ENCODE results near the gene XBP1. TPM values are rescaled to one million over a fixed set of nuclear protein-coding genes. Genes with fewer than 3 reads are reported as not detected.
A peak's percentile ranks its signal among the peaks of the same experiment; 100 is the strongest.

XBP1 gene
- total RNA-seq, 1 donor from 2014 or later, result 72.7 TPM

DNA sequence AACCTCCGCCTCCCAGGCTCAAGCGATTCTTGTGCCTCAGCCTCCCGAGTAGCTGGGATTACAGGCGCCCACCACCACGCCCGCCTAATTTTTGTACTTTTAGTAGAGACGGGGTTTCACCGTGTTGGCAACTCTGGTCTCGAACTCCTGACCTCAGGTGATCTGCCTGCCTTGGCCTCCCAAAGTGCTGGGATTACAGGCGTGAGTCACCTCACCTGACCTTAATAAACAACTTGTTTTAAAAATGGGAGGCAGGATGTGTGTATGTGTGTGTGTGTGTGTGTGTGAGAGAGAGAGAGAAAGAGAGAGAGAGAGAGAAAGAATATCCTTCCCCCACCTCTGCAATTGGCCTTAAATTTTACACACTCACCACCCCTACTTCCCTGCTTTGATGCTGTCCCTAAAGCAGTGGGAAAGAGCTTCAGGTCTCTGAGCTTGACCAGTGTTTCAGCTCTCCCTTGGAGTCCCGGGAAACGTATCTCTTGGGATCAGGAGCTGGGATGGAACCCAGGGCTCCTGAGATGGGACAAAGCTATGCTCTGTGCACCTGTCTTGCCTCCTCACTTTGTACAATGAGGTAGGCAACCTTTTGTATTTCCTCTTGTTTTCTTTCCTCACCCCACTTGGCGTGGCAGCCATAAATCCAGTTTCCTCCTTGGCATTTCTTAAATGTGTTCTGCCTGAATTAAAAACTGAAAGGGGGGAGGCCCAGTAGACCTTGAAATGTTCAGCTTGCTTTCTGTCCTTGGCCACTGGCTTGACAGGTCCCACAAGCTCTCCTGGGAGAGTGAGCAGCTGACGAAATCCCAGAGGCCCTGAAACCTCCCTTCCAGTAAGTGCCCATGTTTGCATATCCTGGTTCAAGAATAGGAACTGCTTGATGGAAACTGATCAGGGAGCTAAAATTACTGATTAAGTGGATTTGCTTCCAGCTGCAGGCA, 17.8 kb upstream of the XBP1 start:
- H3K9ac ChIP-seq, result no peak overlapping the region
- peaks cover 49% of the 10 kb centered on the region for H3K4me1 Mint-ChIP-seq
- TF ChIP-seq, protein P1, sequence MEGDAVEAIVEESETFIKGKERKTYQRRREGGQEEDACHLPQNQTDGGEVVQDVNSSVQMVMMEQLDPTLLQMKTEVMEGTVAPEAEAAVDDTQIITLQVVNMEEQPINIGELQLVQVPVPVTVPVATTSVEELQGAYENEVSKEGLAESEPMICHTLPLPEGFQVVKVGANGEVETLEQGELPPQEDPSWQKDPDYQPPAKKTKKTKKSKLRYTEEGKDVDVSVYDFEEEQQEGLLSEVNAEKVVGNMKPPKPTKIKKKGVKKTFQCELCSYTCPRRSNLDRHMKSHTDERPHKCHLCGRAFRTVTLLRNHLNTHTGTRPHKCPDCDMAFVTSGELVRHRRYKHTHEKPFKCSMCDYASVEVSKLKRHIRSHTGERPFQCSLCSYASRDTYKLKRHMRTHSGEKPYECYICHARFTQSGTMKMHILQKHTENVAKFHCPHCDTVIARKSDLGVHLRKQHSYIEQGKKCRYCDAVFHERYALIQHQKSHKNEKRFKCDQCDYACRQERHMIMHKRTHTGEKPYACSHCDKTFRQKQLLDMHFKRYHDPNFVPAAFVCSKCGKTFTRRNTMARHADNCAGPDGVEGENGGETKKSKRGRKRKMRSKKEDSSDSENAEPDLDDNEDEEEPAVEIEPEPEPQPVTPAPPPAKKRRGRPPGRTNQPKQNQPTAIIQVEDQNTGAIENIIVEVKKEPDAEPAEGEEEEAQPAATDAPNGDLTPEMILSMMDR (IDR thresholded peaks at IDR 0.05), result no peak
- TF ChIP-seq EZH2 (IDR thresholded peaks at IDR 0.05) (no peak), EZH2phosphoT487 (IDR thresholded peaks at IDR 0.05) (no peak)

DNA sequence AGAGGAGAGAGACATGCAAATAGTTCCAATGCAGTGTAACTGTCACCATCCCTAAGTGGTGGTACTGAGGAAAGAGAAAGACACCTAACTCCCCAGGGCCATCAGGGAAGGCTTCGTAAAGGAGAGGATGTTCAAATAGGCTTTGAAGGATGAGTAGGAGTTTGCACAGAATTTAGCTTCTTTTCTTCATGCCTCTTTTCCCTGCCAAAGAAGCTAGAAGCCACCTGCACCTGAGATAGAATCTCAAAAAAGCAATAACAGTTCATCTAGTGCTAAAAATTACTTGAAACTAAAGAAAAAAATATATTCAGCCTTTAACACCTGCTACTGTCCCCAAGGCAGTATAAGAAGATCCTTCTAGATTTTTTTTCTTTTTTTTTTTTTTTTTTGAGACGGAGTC, 16.7 kb upstream of the XBP1 start:
- H3K27ac Mint-ChIP-seq, result peak overlapping the region; percentile 18
- H3K4me1 Mint-ChIP-seq, result peaks cover 40% of the 10 kb centered on the region
- Histone ChIP-seq H3K4me1 (peaks cover under 1% of the 10 kb centered on the region), H3F3A (ENCODE audit: low read depth) (peaks cover 7% of the 10 kb centered on the region), H3K36me3 (no peaks in the 10 kb centered on the region), H3K4me3 (no peak overlapping the region), H3K27me3 (no peaks in the 10 kb centered on the region), H3K4me2 (no peak overlapping the region), H3K9ac (no peak overlapping the region), H3K27ac (no peak overlapping the region), H4K20me1 (ENCODE audit: low read depth) (no peaks in the 10 kb centered on the region), H2AFZ (replicated peaks) (no peak overlapping the region), H3K79me2 (ENCODE audit: low read depth) (no peaks in the 10 kb centered on the region), H3K9me3 (ENCODE audit: low read depth) (no peaks in the 10 kb centered on the region)
- no peaks in the 10 kb centered on the region for H3K9me3 Mint-ChIP-seq
- no peak for TF ChIP-seq EZH2 (IDR thresholded peaks at IDR 0.05)
- no peak for TF ChIP-seq EZH2phosphoT487 (IDR thresholded peaks at IDR 0.05)
- TF ChIP-seq, protein P1 (IDR thresholded peaks at IDR 0.05), result no peak
- no peak for DNase-seq (ENCODE audit: low spot score)
- peaks cover 13% of the 10 kb centered on the region for H3K27me3 Mint-ChIP-seq (ENCODE audit: insufficient read depth, low read depth)
- no peaks in the 10 kb centered on the region for H3K36me3 Mint-ChIP-seq
- H3K4me3 Mint-ChIP-seq, result no peak overlapping the region

More for the DNA sequence above, 17.8 kb upstream of the XBP1 start:
- Mint-ChIP-seq H3K4me3 (no peak overlapping the region), H3K27ac (peak overlapping the region; percentile 94), H3K9me3 (no peaks in the 10 kb centered on the region), H3K27me3 (ENCODE audit: insufficient read depth, low read depth) (peaks cover 15% of the 10 kb centered on the region), H3K36me3 (no peaks in the 10 kb centered on the region)
- H3K4me3 ChIP-seq, result no peak overlapping the region
- no peaks in the 10 kb centered on the region for H3K9me3 ChIP-seq (ENCODE audit: low read depth)
- peaks cover 11% of the 10 kb centered on the region for H3K4me1 ChIP-seq
- H2AFZ ChIP-seq (replicated peaks), result no peak overlapping the region
- no peaks in the 10 kb centered on the region for H3K27me3 ChIP-seq
- no peak overlapping the region for H3K4me2 ChIP-seq
- DNase-seq (ENCODE audit: low spot score), result no peak
- H3F3A ChIP-seq (ENCODE audit: low read depth), result peaks cover 18% of the 10 kb centered on the region
- peak overlapping the region; percentile 18 for H3K27ac ChIP-seq
- no peaks in the 10 kb centered on the region for H3K36me3 ChIP-seq
- H3K79me2 ChIP-seq (ENCODE audit: low read depth), result no peaks in the 10 kb centered on the region
- no peaks in the 10 kb centered on the region for H4K20me1 ChIP-seq (ENCODE audit: low read depth)

DNA sequence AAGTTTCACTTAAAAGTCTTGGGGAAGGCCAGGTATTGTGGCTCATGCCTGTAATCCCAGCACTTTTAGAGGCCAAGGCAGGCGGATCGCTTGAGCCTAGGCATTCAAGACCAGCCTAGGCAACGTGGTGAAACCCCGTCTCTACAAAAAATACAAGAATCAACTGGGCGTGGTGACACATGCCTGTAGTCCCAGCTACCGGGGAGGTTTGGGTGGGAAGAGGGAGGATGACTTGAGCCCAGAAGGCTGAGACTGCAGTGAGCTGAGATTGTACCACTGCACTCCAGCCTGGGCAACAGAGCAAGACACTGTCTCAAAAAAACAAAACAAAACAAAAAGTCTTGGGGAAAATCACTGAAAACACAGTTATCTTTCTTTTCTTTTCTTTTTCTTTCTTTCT, 15.4 kb upstream of the XBP1 start:
- Mint-ChIP-seq H3K27me3 (ENCODE audit: insufficient read depth, low read depth) (peaks cover 5% of the 10 kb centered on the region), H3K27ac (no peak overlapping the region), H3K9me3 (no peaks in the 10 kb centered on the region), H3K4me3 (peak overlapping the region; percentile 7), H3K36me3 (no peaks in the 10 kb centered on the region), H3K4me1 (peaks cover 32% of the 10 kb centered on the region)
- Histone ChIP-seq H2AFZ (replicated peaks) (no peak overlapping the region), H3K9ac (no peak overlapping the region), H3K36me3 (no peaks in the 10 kb centered on the region), H3K4me2 (no peak overlapping the region), H4K20me1 (ENCODE audit: low read depth) (no peaks in the 10 kb centered on the region), H3K4me3 (no peak overlapping the region), H3K9me3 (ENCODE audit: low read depth) (no peaks in the 10 kb centered on the region), H3F3A (ENCODE audit: low read depth) (peaks cover 5% of the 10 kb centered on the region), H3K27ac (no peak overlapping the region), H3K4me1 (no peaks in the 10 kb centered on the region), H3K27me3 (no peaks in the 10 kb centered on the region), H3K79me2 (ENCODE audit: low read depth) (no peaks in the 10 kb centered on the region)
- no peak for DNase-seq (ENCODE audit: low spot score)
- no peak for TF ChIP-seq EZH2 (IDR thresholded peaks at IDR 0.05)

DNA sequence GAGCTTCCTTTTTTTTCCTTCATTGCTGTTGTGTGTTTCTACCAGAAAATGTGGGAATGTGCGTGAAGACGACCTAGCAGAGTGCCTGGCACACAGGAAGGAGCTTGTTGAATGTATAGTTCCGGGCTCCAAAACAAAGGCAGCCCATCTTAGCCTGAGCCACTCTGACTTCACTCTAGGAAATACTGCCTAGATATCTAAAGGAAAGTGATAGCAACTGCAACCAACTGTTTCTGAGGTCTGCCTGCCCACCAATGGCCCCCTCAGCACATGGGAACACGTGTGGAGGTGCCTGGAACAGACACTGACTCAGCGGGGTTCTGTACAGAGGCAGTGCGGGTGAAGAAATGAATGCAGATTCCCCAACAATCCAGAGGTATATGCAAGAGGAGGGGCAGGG, 14.7 kb upstream of the XBP1 start:
- Histone ChIP-seq H3K4me1 (no peaks in the 10 kb centered on the region), H3K9me3 (ENCODE audit: low read depth) (no peaks in the 10 kb centered on the region), H3K27me3 (no peaks in the 10 kb centered on the region), H3K79me2 (ENCODE audit: low read depth) (no peaks in the 10 kb centered on the region), H3K9ac (no peak overlapping the region), H3F3A (ENCODE audit: low read depth) (peaks cover 5% of the 10 kb centered on the region), H3K4me3 (no peak overlapping the region), H4K20me1 (ENCODE audit: low read depth) (no peaks in the 10 kb centered on the region), H3K27ac (no peak overlapping the region), H3K36me3 (no peaks in the 10 kb centered on the region), H3K4me2 (no peak overlapping the region), H2AFZ (replicated peaks) (no peak overlapping the region)
- DNase-seq (ENCODE audit: low spot score), result no peak
- no peak for TF ChIP-seq EZH2 (IDR thresholded peaks at IDR 0.05)
- TF ChIP-seq, protein P1 (IDR thresholded peaks at IDR 0.05), result no peak
- no peak for TF ChIP-seq EZH2phosphoT487 (IDR thresholded peaks at IDR 0.05)
- Mint-ChIP-seq H3K27me3 (ENCODE audit: insufficient read depth, low read depth) (peaks cover 5% of the 10 kb centered on the region), H3K27ac (no peak overlapping the region), H3K4me3 (no peak overlapping the region), H3K9me3 (no peaks in the 10 kb centered on the region), H3K36me3 (no peaks in the 10 kb centered on the region), H3K4me1 (peaks cover 32% of the 10 kb centered on the region)
